ENCODE measurements around the gene RGS7. TPM values are rescaled to one million over a fixed set of nuclear protein-coding genes. Genes with fewer than 3 reads are reported as not detected.

RGS7 gene
- total RNA-seq, result under 0.01 and 0.17 TPM in 2 replicates

DNA sequence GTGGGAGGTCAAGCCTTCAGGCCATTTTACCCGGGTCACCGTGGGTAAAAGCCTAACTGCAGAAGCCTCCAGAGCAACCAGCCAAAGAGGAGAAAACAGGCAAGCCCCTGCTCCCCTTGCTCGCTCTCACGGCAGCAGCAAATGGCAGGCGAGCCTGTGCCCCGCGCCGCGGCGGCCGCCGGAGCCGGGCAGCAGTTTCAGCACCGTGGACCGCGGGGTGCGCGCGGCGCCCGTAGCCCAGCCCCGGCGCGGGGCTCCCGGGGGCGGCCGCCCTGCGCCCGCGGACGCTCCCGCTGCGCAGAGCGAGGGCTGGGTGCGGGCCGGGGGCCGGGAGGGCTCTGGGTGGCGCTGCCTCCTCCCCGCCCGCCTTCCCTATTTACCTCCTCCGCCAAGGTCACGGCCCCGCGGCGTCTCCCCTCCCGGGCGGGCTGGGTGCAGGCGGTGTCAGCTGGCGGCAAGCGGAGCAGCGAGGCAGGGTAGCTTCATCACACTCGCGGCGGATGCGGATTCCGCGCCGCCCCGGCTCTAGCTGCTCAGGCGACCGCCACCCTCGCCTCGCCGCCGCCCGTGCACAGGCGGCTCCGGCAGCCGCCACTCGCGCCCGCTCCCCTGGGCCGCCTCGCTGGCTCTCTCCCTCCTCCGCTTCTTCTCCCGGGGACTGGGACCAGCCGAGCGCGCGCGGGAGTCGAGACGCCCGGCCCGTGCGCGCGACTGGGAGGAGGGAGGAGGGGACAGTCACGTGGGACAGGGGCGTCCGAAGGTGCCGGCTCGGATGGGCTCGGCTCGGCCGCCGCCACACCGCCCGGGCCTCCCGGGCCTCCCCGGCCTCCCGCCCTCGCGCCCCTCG is at the start of gene RGS7:
Gene RGS7, minus strand, starts transcription at position 687 of the 847 bp plus-strand sequence.

Other genes starting within 250 kb of the RGS7 start
- 66.2 and 104 TPM in 2 replicates for gene FH, start 162.6 kb upstream of the RGS7 start, total RNA-seq
- gene KMO, start 175.2 kb upstream of the RGS7 start, total RNA-seq, result not detected in 2 replicates

Measured in bronchial smooth muscle cell (primary cell).